ENCODE measurements around the gene TACC2. TPM values are rescaled to one million over a fixed set of nuclear protein-coding genes. Genes with fewer than 3 reads are reported as not detected.

The TACC2 gene
- total RNA-seq, 4 donors from 2014 or later: 191 to 400 (median 261) TPM

DNA sequence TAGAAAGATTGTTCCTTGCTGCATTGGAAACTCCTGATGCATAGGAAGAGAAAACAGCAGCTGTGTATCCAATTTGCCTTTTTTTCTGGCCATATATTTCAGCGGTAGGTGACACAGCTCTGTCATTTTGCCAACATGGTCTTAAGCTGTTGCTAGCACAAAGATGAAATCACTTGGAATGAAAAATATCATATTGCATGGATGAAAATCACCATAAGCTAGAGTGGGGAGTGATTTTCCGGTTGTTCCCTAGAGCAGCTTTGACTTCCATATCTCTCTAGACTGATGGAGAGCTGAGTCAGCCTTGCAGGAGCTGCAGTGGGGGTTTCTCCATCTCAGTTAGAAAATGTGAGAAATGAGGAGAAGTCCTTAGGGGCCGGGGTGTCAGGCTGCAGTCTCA, 243.8 kb downstream of the TACC2 start:
- intact Hi-C loops (cut with DNase I; ENCODE audit: low total_unique reads): no loop called here
- WGBS, 2 donors: 68 to 84% methylated on average over 3 of the region's 3 CpGs
- TF ChIP-seq POLR2A (IDR thresholded peaks at IDR 0.05): no peak
- TF ChIP-seq, protein P1, sequence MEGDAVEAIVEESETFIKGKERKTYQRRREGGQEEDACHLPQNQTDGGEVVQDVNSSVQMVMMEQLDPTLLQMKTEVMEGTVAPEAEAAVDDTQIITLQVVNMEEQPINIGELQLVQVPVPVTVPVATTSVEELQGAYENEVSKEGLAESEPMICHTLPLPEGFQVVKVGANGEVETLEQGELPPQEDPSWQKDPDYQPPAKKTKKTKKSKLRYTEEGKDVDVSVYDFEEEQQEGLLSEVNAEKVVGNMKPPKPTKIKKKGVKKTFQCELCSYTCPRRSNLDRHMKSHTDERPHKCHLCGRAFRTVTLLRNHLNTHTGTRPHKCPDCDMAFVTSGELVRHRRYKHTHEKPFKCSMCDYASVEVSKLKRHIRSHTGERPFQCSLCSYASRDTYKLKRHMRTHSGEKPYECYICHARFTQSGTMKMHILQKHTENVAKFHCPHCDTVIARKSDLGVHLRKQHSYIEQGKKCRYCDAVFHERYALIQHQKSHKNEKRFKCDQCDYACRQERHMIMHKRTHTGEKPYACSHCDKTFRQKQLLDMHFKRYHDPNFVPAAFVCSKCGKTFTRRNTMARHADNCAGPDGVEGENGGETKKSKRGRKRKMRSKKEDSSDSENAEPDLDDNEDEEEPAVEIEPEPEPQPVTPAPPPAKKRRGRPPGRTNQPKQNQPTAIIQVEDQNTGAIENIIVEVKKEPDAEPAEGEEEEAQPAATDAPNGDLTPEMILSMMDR (IDR thresholded peaks at IDR 0.05): no peak
- no peak overlapping the region for H3K4me3 ChIP-seq (ENCODE audit: low read depth, poor library complexity, severe bottlenecking)
- no peak for DNase-seq (ENCODE audit: low spot score in 2 of 2)

DNA sequence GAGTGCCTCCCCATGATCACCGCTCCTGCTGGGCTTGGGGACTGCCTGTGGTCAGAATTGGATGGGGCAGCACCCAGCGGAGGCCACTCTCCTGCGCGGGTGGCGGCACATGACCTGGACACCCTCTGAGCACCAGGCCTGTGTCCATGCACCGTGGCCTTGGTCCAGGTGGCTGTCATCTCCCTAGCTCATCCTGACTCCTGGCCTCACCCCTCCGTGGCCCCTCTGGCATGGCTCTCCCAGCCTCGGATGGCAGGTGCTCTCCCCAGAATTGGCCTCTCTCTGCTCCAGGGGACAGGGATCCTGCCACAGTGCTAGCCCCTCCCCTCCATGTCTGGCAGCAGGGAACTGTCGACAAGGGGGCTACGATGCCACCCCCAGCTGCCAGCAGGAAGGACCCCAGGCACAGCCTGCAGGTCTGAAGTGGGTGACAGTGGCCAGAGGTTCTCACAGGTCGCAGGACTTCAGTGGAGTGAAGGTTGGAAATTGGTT, 244.9 kb downstream of the TACC2 start:
- 71 to 90% methylated on average over 7 to 11 of the region's 11 CpGs for WGBS, 2 donors
- no peak for TF ChIP-seq POLR2A (IDR thresholded peaks at IDR 0.05)
- TF ChIP-seq, protein P1 (IDR thresholded peaks at IDR 0.05): no peak
- intact Hi-C loops (cut with DNase I; ENCODE audit: low total_unique reads): no loop called here
- no peak overlapping the region for H3K4me3 ChIP-seq (ENCODE audit: low read depth, poor library complexity, severe bottlenecking)
- DNase-seq (ENCODE audit: low spot score in 2 of 2): no peak

DNA sequence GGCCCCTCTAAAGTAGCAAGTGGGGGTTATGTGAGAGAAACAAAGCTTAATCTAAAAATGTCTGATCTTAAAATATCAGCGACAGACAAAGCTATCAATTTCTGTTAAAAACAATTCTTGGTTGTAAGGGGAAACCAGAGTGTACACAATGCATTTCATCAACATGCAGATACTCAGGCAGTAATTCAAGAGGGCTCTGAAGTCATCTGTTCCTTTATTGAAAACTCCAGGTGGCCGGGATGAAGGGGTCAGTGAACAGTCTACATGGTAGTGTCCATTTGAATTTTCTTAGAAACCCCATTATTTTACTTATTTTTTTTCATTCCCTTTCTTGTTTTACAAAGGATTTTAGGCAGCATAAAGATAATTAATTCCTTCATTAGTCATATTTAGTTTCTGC, 245.5 kb downstream of the TACC2 start:
- intact Hi-C loops (cut with DNase I; ENCODE audit: low total_unique reads): no loop called here
- 73 to 85% methylated on average over 2 of the region's 2 CpGs for WGBS, 2 donors
- TF ChIP-seq, protein P1 (IDR thresholded peaks at IDR 0.05): no peak
- TF ChIP-seq POLR2A (IDR thresholded peaks at IDR 0.05): no peak
- no peak overlapping the region for H3K4me3 ChIP-seq (ENCODE audit: low read depth, poor library complexity, severe bottlenecking)
- DNase-seq (ENCODE audit: low spot score in 2 of 2): no peak

DNA sequence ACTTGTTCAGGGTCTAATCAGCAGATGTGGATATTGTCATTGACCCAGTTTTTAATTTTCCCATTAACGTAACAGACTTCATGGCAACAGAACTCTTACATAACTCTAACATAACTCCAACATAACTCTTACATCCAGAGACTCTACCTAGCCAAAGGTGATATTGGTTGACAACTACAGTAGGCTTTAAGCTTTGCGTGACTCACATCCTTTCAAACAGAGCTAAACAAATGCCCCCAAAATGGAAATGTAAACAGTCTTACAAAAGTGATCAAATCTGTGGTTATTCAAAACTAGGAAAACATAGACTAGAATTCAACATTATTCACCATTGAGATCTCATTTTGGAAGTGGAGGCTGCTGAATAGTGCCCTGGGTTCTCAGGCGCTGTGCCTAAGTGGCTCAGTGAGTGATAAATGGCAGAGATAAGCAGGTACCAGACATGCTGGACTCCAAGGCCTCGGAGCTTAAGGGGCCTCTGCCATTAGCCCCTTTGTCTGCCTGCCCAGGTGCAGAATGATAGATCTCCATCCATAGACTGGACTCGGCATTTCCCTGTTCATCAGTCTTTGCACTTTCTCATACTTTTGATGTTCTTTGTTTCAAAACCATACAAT, 247.8 kb downstream of the TACC2 start:
- H3K4me3 ChIP-seq (ENCODE audit: low read depth, poor library complexity, severe bottlenecking): no peak overlapping the region
- TF ChIP-seq, protein P1 (IDR thresholded peaks at IDR 0.05): no peak
- 92 to 94% methylated on average over 5 of the region's 5 CpGs for WGBS, 2 donors
- DNase-seq (ENCODE audit: low spot score in 2 of 2): no peak
- intact Hi-C loops (cut with DNase I; ENCODE audit: low total_unique reads): no loop called here

DNA sequence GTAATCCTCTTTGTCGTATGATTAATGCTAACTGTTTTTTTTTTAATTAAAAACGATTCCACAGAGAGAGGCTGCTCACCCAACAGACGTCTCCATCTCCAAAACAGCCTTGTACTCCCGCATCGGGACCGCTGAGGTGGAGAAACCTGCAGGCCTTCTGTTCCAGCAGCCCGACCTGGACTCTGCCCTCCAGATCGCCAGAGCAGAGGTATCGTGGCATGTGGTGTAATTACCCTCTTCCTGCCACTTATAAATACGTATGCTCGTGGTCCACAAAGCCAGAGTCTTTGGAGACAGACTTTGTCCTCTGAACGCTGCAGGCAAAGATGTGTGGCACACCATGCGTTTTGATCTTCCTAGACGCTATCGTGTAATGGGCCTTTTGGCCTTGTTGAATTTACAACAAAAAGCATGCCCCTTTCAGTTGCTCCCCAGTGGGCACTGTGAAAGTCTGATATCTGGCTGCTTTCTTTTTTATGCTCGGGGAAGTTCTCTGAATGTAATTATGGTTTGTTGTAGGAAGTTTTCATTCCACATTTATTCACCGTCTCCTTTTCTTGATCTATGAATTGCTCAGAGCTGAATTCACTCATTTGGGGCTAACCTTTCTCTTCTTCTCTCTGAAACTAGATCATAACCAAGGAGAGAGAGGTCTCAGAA, 248.5 kb downstream of the TACC2 start:
- no peak for DNase-seq (ENCODE audit: low spot score in 2 of 2)
- intact Hi-C loops (cut with DNase I; ENCODE audit: low total_unique reads): no loop called here
- 84 to 87% methylated on average over 17 of the region's 17 CpGs for WGBS, 2 donors
- TF ChIP-seq POLR2A (IDR thresholded peaks at IDR 0.05): no peak
- TF ChIP-seq, protein P1 (IDR thresholded peaks at IDR 0.05): no peak
- no peak overlapping the region for H3K4me3 ChIP-seq (ENCODE audit: low read depth, poor library complexity, severe bottlenecking)

All from lower leg skin (tissue), 4 donors.